ENCODE results near the gene CGNL1.

Gene CGNL1

DNA sequence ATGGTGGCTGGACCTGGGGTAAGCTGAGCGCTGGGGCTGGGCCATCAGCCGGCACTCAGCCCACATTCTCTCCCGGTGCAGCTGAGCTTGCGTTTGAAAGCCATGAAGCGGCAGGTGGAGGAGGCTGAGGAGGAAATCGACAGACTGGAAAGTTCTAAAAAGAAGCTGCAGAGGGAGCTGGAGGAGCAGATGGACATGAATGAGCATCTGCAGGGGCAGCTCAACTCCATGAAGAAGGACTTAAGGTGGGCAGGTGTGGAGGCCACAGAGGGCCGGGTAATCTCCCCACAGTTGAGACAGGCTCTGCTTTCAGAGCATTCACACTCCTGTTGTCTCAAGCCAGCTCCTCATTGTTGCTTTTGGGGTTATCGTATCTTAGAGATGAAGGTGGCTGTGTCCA is 169.7 kb downstream of the CGNL1 start:
- no peak for DNase-seq (ENCODE audit: low read depth, low spot score)
- no peak overlapping the region for H3K4me3 ChIP-seq (ENCODE audit: low read depth, low read length)
- CTCF ChIA-PET: interaction anchor here (0.8 to 12.5 kb wide), 7 partner anchors 9 to 400 kb away, joined by 3 to 254 read pairs (median 4); no protein-coding TSS in a partner anchor
- POLR2A ChIA-PET: no interaction called here
- TF ChIP-seq, protein P1, sequence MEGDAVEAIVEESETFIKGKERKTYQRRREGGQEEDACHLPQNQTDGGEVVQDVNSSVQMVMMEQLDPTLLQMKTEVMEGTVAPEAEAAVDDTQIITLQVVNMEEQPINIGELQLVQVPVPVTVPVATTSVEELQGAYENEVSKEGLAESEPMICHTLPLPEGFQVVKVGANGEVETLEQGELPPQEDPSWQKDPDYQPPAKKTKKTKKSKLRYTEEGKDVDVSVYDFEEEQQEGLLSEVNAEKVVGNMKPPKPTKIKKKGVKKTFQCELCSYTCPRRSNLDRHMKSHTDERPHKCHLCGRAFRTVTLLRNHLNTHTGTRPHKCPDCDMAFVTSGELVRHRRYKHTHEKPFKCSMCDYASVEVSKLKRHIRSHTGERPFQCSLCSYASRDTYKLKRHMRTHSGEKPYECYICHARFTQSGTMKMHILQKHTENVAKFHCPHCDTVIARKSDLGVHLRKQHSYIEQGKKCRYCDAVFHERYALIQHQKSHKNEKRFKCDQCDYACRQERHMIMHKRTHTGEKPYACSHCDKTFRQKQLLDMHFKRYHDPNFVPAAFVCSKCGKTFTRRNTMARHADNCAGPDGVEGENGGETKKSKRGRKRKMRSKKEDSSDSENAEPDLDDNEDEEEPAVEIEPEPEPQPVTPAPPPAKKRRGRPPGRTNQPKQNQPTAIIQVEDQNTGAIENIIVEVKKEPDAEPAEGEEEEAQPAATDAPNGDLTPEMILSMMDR (IDR thresholded peaks at IDR 0.05; ENCODE audit: insufficient read depth, low read length, missing control alignments): no peak

DNA sequence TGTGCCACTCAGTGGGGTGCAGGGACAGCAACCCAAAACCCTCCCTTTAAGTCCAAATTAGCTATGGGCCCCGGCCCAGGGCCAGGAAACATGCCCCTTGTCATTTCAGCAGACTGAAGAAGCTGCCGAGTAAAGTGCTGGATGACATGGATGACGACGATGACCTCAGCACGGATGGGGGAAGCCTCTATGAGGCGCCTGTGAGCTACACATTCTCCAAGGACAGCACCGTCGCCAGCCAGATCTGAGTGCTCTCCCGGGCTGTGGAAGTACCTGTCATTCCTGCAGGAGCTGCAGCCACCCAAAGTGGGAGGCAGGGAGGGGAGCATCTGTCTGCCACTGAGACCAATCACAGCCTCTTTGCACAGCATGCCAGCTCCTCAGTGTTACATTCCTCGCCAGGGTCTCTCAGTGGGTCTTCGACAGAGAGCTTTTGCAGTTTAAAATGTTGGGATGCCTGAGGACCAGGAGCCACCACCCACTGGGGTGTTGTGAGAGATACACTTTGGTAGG is 171.0 kb downstream of the CGNL1 start:
- no peak for DNase-seq (ENCODE audit: low read depth, low spot score)
- CTCF ChIA-PET: interaction anchor here (1.0 to 12.5 kb wide), 6 partner anchors 10 to 401 kb away, joined by 3 to 254 read pairs (median 6); no protein-coding TSS in a partner anchor
- POLR2A ChIA-PET: no interaction called here
- TF ChIP-seq, protein P1 (IDR thresholded peaks at IDR 0.05; ENCODE audit: insufficient read depth, low read length, missing control alignments): no peak
- H3K4me3 ChIP-seq (ENCODE audit: low read depth, low read length): no peak overlapping the region

DNA sequence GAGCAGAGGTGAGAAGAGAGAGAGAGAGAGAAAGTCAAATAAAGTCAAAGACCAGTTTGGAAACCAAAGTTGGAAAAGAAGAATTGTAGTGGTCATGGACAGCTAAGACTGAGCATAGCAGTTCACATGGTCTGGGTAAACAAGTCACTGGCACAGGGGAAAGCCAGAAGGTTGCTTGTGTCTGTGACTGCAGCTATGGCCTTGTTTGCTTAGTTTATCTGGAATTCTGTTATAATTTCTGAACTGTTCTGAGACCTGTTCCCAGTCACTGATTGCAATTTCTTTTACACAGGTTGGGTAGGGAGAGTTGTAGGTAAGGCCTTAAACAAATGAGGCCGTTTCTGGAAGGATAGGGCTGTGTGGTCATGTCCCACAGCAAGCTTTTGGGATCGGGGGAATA is 172.0 kb downstream of the CGNL1 start:
- TF ChIP-seq, protein P1 (IDR thresholded peaks at IDR 0.05; ENCODE audit: insufficient read depth, low read length, missing control alignments): no peak
- DNase-seq (ENCODE audit: low read depth, low spot score): no peak
- no peak overlapping the region for H3K4me3 ChIP-seq (ENCODE audit: low read depth, low read length)
- CTCF ChIA-PET: interaction anchor here (0.6 to 12.5 kb wide), 7 partner anchors 12 to 402 kb away, joined by 3 to 254 read pairs (median 6); no protein-coding TSS in a partner anchor
- POLR2A ChIA-PET: no interaction called here

DNA sequence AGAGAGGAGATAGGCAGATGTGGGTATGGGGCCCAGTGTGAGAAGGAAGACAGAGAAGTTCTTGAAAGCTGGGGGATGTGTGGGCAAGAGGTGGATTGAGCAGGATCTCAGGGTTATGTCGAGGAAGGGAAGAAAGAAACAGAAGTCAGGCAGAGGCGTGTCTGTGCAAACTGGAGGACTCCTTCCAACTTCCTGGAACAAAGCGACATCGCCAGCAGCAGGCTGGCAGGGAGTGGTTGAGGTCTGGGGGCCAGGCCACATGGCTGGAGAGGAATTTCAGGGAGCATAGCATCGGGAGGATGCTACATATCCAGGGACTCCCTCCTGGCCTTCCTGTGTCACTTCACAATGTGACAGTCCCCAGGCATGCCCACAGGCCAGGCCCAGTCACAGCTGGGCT is 172.5 kb downstream of the CGNL1 start:
- no peak overlapping the region for H3K4me3 ChIP-seq (ENCODE audit: low read depth, low read length)
- no peak for DNase-seq (ENCODE audit: low read depth, low spot score)
- ChIA-PET POLR2A (no interaction called here), CTCF (interaction anchor here (0.6 to 12.5 kb wide), 8 partner anchors 7 to 402 kb away, joined by 3 to 254 read pairs (median 6); no protein-coding TSS in a partner anchor)
- TF ChIP-seq, protein P1 (IDR thresholded peaks at IDR 0.05; ENCODE audit: insufficient read depth, low read length, missing control alignments): no peak

DNA sequence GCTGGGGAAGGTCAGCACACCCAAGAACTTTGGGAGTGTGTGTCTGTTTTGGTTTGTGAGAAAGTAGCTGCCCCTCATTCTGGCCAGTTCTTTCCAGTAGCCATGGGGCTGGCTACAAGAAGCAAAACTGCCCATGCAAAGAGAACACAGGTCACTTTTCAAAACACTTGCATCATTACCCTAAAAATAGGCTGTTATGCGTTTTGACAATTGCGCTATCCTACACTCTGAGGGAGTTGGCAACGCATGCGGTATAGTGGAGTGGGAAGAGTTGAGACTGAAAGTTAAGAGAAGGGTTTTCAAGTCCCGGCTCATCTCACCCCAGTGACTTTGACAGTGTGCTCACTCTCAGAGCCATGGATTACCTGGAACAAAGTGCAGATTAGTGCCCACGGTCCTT is 173.6 kb downstream of the CGNL1 start:
- no peak for DNase-seq (ENCODE audit: low read depth, low spot score)
- ChIA-PET POLR2A (no interaction called here), CTCF (interaction anchor here (3.8 to 12.5 kb wide), 3 partner anchors 8 to 208 kb away, joined by 61 to 254 read pairs (median 61); no protein-coding TSS in a partner anchor)
- TF ChIP-seq, protein P1 (IDR thresholded peaks at IDR 0.05; ENCODE audit: insufficient read depth, low read length, missing control alignments): no peak
- H3K4me3 ChIP-seq (ENCODE audit: low read depth, low read length): no peak overlapping the region

DNA sequence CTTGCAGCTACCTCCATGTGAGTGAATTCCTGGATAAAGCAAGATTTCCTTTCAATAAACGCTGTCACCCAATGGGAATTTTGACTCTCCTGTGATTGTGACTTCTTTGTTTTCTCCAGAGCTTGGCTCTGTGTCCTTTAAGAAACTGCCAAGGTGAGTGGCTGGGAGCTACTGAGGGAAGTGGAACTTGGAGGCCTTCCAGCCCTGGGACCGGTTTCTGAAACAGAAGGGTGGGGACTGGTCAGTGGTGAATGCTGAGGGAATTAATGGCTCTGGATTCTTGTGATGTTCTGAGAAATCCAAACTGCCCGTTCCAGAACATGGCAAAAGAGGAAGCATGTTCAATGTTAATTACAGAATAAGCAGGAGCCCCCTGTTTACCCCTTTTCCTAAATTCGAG is 174.3 kb downstream of the CGNL1 start:
- no peak for DNase-seq (ENCODE audit: low read depth, low spot score)
- no peak overlapping the region for H3K4me3 ChIP-seq (ENCODE audit: low read depth, low read length)
- CTCF ChIA-PET: interaction anchor here (3.8 to 12.5 kb wide), 3 partner anchors 9 to 208 kb away, joined by 61 to 254 read pairs (median 61); no protein-coding TSS in a partner anchor
- POLR2A ChIA-PET: interaction anchor here (1.4 kb wide), 1 partner anchor 13 kb away, joined by 3 read pairs; no protein-coding TSS in a partner anchor
- TF ChIP-seq, protein P1 (IDR thresholded peaks at IDR 0.05; ENCODE audit: insufficient read depth, low read length, missing control alignments): no peak
